HG03095 (cell line): Measurements from ENCODE around the gene SLC4A11.
"Not testable (repeated sequence)": the region's sequence is repeated elsewhere in the genome, so short reads cannot be mapped to it uniquely, and the experiment has no call there.

Experiments
- ATAC-seq: cut with Tn5 transposase; IDR thresholded peaks from one replicate; pipeline ENCODE4 v1.9.1; 2021; ENCODE audit warnings: moderate library complexity; ENCODE audit not compliant: unreplicated experiment

The SLC4A11 gene

GRCh38 chr20:3229158-3229557 lies 9.8 kb downstream of the SLC4A11 start:
- no peak for ATAC-seq

GRCh38 chr20:3228750-3229032 lies 10.3 kb downstream of the SLC4A11 start:
- no peak for ATAC-seq

- ATAC-seq = no peak
These were observed 10.8 kb downstream of the SLC4A11 start for GRCh38 chr20:3227936-3228749.

DNA sequence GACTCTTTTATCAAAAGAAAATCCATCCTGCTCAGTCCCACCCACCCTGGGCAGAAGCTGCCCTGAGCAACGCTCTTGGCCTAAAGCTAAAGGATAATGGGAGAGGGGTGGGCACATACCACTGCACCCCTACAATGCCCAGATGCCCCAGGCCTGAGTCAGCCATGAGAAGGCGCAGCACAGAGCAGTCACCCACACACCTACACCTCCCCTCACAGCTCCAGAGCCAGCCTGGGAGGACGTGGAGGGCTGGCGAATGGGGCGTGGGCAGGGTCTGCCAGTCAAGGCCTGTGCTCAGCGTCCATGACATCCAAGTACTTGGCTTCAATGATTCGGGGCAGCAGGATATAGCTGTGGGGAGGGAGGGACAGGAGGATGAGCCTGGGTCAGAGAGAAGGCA lies 11.5 kb downstream of the SLC4A11 start:
- no peak for ATAC-seq

- no peak for ATAC-seq
These were observed 12.1 kb downstream of the SLC4A11 start for GRCh38 chr20:3226864-3227263.

DNA sequence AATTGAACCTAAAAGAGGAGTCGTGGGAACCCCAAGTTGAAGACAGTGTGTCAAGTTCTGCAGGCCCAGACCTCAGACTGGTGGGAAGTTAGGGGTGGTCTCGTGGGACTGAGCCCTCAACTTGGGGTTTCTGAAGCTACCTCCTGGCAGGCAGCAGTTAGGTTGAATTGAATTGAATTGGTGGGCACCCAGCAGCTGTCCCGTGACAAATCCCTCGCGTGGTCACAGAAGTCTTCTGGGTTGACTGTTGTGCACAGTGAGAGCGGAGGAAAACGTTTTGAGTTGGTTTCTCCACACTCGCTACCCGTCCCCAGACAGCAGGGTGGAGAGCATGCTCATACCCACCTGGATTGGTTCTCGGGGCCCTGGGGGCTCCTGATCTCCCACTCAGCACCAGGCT lies 12.9 kb downstream of the SLC4A11 start:
- ATAC-seq = no peak

GRCh38 chr20:3224681-3225421 lies 14.1 kb downstream of the SLC4A11 start:
- ATAC-seq = no peak

DNA sequence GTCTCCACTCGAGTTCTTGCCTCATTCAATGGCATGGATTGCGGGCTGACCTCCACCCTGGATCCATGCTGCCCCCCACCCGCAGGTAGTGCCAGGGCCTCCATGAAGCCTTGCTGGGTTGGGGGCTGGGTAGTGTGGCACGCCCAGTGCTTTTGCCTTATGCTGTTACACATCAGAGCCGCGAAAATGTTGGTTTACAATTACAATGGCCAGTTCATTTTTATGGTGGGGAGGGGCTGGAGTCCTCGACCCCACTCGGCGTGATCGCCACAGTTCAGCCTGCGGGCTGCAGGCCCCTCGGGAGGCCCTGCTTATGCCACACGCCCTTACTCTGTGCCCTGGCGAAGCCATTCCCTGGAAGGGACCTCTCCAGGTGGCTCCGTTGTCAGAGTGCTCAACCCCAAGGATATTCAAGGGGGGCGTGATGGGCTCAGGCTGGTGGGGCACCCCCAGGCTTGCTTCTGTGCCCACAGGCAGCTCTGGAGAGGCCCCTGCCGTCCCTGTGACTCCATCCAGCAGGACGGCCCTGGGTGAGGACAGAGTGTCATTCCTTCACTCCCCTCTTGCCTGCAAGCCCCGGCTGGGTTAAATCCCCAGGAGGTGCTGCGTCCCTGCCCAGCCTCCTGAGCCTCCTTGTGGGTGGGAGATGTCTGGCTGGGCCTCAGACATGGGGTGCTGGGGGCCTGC lies 14.9 kb downstream of the SLC4A11 start:
- no peak for ATAC-seq

DNA sequence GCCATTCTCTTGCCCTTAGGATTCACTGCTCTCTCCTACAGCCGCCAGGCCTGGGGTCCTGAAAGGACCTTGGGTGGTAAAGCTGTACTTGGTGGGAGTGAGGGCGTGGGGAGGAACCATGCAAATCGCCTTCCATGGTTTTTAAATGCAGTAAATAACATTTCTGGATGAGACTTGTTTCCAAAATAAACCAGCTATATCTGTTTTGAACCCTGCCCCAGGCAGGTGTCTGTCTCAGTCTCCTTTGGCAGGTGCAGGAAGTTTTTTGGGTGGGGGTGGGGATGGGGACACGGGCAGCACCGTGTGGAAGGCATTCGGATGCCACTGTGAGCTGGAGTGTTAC lies 15.4 kb downstream of the SLC4A11 start:
- ATAC-seq = no peak

- no peak for ATAC-seq
These were observed 16.1 kb downstream of the SLC4A11 start for GRCh38 chr20:3222635-3223600.

DNA sequence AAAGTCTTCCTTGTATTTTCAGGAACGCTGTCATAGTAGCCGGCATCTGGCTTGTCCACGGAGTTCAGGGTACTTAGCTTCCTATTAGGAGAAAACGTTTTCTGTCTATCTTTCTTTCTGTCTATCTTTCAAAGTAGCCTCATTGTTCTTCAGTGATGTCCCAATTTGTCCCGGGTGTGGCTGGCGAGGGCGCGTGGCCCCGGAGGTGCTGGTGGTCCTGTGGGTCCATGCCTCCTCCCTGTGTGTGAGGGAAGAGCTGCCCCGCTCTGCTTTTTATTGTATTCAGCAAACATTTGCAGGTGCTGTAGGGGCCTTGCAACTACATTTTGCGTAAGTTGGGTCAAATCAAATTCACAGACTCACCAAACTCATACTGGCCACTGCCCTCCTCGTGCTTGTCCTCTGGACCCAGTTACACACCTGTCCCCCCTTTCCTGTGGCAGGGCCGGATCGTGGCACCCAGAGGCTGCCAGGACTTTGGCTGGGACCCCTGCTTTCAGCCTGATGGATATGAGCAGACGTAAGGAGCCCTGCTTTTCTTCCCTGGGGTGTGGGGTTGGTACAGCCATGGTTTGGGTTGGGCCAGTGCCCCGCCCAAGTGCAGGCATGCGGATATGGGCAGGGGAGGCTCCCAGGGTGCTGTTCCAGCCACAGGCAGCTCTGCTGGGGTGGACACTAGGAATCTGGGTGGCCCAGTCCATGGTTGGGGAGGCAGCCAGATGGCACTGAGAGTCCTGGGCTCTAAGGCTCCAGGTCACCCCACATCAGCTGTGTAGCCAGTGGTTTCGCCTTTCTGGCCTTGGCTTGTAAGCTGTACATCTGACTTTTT lies 17.4 kb downstream of the SLC4A11 start:
- no peak for ATAC-seq

DNA sequence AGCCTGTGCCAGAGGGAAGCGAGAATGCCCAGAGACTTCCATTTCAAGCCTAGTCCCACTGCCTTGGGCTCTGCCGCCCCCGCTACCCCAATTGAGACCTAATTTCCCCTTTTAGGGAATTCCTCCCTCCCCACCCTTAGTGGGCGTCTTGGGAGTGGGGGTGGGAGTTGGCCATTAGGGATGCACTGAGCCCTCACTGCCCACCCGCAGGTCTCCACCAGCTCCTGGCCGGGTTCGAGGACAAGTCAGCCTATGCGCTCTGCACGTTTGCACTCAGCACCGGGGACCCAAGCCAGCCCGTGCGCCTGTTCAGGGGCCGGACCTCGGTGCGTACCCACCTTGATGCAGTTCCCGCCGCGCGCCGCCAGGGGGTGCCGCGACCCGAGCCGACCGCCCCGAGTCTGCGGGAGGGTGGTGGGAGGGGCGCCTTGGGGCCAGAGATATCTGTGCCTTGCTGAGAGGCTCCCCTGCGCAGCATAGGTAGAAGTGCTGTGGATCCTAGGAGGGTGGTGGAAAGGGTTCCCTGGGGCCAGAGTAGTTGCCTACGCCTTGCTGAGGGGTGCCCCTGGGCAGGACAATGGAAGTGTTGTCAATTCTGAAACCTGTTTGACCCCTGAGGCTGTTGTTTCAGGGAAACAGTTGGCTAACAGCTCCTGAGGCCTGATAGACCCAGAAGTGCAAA lies 20.5 kb downstream of the SLC4A11 start:
- peak; percentile 56 for ATAC-seq

GRCh38 chr20:3215359-3215917 lies 23.6 kb downstream of the SLC4A11 start:
- ATAC-seq = not testable (repeated sequence)

DNA sequence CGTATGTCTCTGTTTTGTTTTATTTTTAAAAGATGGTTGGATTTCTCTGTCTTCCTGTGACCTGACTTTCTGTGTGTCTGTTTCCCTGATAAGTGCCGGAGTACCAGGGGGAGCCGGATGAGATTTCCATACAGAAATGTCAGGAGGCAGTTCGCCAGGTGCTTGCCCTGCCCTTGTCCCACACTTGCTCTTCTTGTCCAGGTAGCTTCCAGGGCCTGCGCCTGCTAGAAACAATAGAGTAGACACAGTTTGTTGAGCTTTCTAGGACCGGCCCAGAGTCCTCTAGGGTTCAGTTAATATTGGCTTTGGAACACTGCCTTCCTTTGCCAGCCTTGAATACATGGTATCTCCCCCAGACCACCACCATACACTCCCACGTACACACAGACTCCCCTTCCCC lies 25.8 kb downstream of the SLC4A11 start:
- no peak for ATAC-seq

GRCh38 chr20:3210346-3210745 lies 28.6 kb downstream of the SLC4A11 start:
- no peak for ATAC-seq

- no peak for ATAC-seq
These were observed 29.1 kb downstream of the SLC4A11 start for GRCh38 chr20:3209946-3210317.

DNA sequence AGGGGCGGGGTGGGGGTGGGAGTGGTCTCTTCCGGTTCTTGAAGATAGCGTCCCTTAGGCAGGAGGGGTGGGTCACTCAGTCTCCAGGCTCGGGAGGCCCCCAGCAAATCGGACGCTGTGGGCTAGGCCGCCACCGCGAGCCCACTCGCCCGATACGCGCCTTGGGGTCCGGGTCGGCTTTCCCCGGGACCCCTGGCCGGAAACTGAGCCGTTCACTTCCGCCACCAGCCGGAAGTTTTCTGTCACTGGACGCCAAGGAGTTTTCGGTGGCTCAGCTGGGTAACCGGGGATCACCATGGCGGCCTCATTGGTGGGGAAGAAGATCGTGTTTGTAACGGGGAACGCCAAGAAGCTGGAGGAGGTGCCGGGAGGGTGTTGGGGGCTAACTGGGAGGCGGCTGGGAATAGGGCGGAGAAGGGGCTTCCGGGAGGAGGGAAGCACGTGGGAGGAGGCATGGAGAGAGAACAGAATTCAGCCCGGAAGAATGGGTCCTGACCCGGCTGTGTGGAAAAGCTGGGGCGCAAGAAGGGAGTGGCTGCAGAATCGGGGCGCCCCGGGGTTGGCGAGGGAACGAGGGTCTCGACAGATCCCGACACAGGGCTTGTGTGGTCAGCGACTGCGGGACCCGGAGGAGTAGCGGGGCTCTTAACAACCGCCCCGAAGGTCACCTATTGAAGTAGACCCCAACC lies 29.6 kb downstream of the SLC4A11 start, which contains the start of gene ITPA:
TSS of gene ITPA (plus strand) at position 242 of the 689 bp plus-strand sequence. CDS start at position 296, 54 bp downstream.
- ATAC-seq = peak; percentile 46

GRCh38 chr20:3208786-3209256 lies 30.2 kb downstream of the SLC4A11 start:
- ATAC-seq = no peak
